ENCODE results near the gene TMEM95. TPM values are rescaled to one million over a fixed set of nuclear protein-coding genes. Genes with fewer than 3 reads are reported as not detected.
A peak's percentile ranks its signal among the peaks of the same experiment; 100 is the strongest.

The TMEM95 gene
- total and polyA plus RNA-seq, 2 donors (not counting 1 experiment from before 2014, with no cell fraction given) = not detected

- peak within 1 kb of the TSS; percentile 54 to 93 (median 83) for H3K4me3 ChIP-seq (replicated peaks in 1 of 4; ENCODE audit: control extremely low read depth in 1 of 4, insufficient read depth in 1 of 4, low read depth in 3 of 4, low read length in 4 of 4)
- peak in 1 of 2 donors; percentile 16 for DNase-seq (ENCODE audit: low read depth in 2 of 2)
- peak within 1 kb of the TSS; percentile 72 for H3K27ac ChIP-seq (ENCODE audit: insufficient read depth, low read length)
- no peaks in the 10 kb centered on the region for H3K4me1 ChIP-seq (ENCODE audit: control insufficient read depth, extremely low read depth, insufficient read depth, low read length)
- H3K27me3 ChIP-seq (ENCODE audit: control insufficient read depth, insufficient read depth, low read length) = peaks cover 7% of the 10 kb centered on the region
- H3K9me3 ChIP-seq (ENCODE audit: control insufficient read depth, insufficient read depth, low read depth, low read length) = no peaks in the 10 kb centered on the region
- H4K20me1 ChIP-seq (ENCODE audit: control insufficient read depth, extremely low read depth, insufficient read depth, low read length) = no peaks in the 10 kb centered on the region
- peak within 1 kb of the TSS; percentile 70 for H3K9ac ChIP-seq (ENCODE audit: insufficient read depth, low read length)
- peaks cover 6% of the 10 kb centered on the region for H3K36me3 ChIP-seq (ENCODE audit: control insufficient read depth, insufficient read depth, low read length)
- peak within 1 kb of the TSS; percentile 97 for H3K4me2 ChIP-seq (ENCODE audit: extremely low read depth, insufficient read depth, low read length)
- TF ChIP-seq EZH2 (IDR thresholded peaks at IDR 0.05; ENCODE audit: low read length, missing control alignments) (no peak), CTCF (conservative IDR thresholded peaks at IDR 0.05 in 1 of 2, IDR thresholded peaks at IDR 0.05 in 1 of 2; ENCODE audit: low read depth in 1 of 2, low read length in 2 of 2) (peak in 1 of 2 donors; percentile 12)
- peaks cover 6% of the 10 kb centered on the region for H3K79me2 ChIP-seq (ENCODE audit: control insufficient read depth, insufficient read depth, low read length)
- peak within 1 kb of the TSS; percentile 97 for H2AFZ ChIP-seq (ENCODE audit: low read length)
Observed at GRCh38 chr17:7328840-7329373, 26.0 kb upstream of the TMEM95 start, which contains the start of gene NEURL4. NEURL4 (minus strand) TSS chr17:7329335; CDS start chr17:7329312, 23 bp downstream.

- Histone ChIP-seq H3K9me3 (ENCODE audit: control insufficient read depth, insufficient read depth, low read depth, low read length) (no peaks in the 10 kb centered on the region), H3K27ac (ENCODE audit: insufficient read depth, low read length) (peak overlapping the region; percentile 72), H3K4me2 (ENCODE audit: extremely low read depth, insufficient read depth, low read length) (peak overlapping the region; percentile 80), H4K20me1 (ENCODE audit: control insufficient read depth, extremely low read depth, insufficient read depth, low read length) (no peaks in the 10 kb centered on the region), H3K36me3 (ENCODE audit: control insufficient read depth, insufficient read depth, low read length) (peaks cover 4% of the 10 kb centered on the region), H2AFZ (ENCODE audit: low read length) (peak overlapping the region; percentile 97), H3K79me2 (ENCODE audit: control insufficient read depth, insufficient read depth, low read length) (peaks cover 6% of the 10 kb centered on the region), H3K27me3 (ENCODE audit: control insufficient read depth, insufficient read depth, low read length) (peaks cover 7% of the 10 kb centered on the region), H3K4me3 (replicated peaks in 1 of 4; ENCODE audit: control extremely low read depth in 1 of 4, insufficient read depth in 1 of 4, low read depth in 3 of 4, low read length in 4 of 4) (peak overlapping the region; percentile 54 to 93 (median 83)), H3K9ac (ENCODE audit: insufficient read depth, low read length) (peak overlapping the region; percentile 70), H3K4me1 (ENCODE audit: control insufficient read depth, extremely low read depth, insufficient read depth, low read length) (no peaks in the 10 kb centered on the region)
- TF ChIP-seq CTCF (conservative IDR thresholded peaks at IDR 0.05 in 1 of 2, IDR thresholded peaks at IDR 0.05 in 1 of 2; ENCODE audit: low read depth in 1 of 2, low read length in 2 of 2) (no peak), EZH2 (IDR thresholded peaks at IDR 0.05; ENCODE audit: low read length, missing control alignments) (no peak)
- DNase-seq (ENCODE audit: low read depth in 2 of 2) = peak; percentile 99 to 100
Observed at GRCh38 chr17:7329374-7329996, 25.5 kb upstream of the TMEM95 start.

- Histone ChIP-seq H3K36me3 (ENCODE audit: control insufficient read depth, insufficient read depth, low read length) (peaks cover 3% of the 10 kb centered on the region), H3K4me1 (ENCODE audit: control insufficient read depth, extremely low read depth, insufficient read depth, low read length) (no peaks in the 10 kb centered on the region), H3K27me3 (ENCODE audit: control insufficient read depth, insufficient read depth, low read length) (peaks cover 7% of the 10 kb centered on the region), H3K4me3 (replicated peaks in 1 of 4; ENCODE audit: control extremely low read depth in 1 of 4, insufficient read depth in 1 of 4, low read depth in 3 of 4, low read length in 4 of 4) (peak overlapping the region; percentile 54 to 93 (median 83)), H3K79me2 (ENCODE audit: control insufficient read depth, insufficient read depth, low read length) (peaks cover 6% of the 10 kb centered on the region), H3K9ac (ENCODE audit: insufficient read depth, low read length) (peak overlapping the region; percentile 70), H2AFZ (ENCODE audit: low read length) (peak overlapping the region; percentile 97), H4K20me1 (ENCODE audit: control insufficient read depth, extremely low read depth, insufficient read depth, low read length) (no peaks in the 10 kb centered on the region), H3K27ac (ENCODE audit: insufficient read depth, low read length) (peak overlapping the region; percentile 72), H3K9me3 (ENCODE audit: control insufficient read depth, insufficient read depth, low read depth, low read length) (no peaks in the 10 kb centered on the region), H3K4me2 (ENCODE audit: extremely low read depth, insufficient read depth, low read length) (peak overlapping the region; percentile 80)
- TF ChIP-seq EZH2 (IDR thresholded peaks at IDR 0.05; ENCODE audit: low read length, missing control alignments) (no peak), CTCF (conservative IDR thresholded peaks at IDR 0.05 in 1 of 2, IDR thresholded peaks at IDR 0.05 in 1 of 2; ENCODE audit: low read depth in 1 of 2, low read length in 2 of 2) (no peak)
- peak; percentile 72 to 77 for DNase-seq (ENCODE audit: low read depth in 2 of 2)
Observed at GRCh38 chr17:7329997-7330637, 24.8 kb upstream of the TMEM95 start.
